HL-60 (cell line): ENCODE measurements around the gene TP73.

Experiments
- CTCF ChIP-seq: IDR thresholded peaks from one replicate; pipeline ENCODE4 v1.5.1; 2011; ENCODE audit warnings: low read length, control low read depth, inconsistent platforms; ENCODE audit not compliant: insufficient read depth
- POLR2AphosphoS5 ChIP-seq: IDR thresholded peaks from 2 replicates; pipeline ENCODE4 v1.6.1; 2012; ENCODE audit warnings: low read depth
- SPI1 ChIP-seq: IDR thresholded peaks from 2 replicates; pipeline ENCODE4 v1.6.1; 2012; ENCODE audit warnings: low read depth, mild to moderate bottlenecking, borderline replicate concordance

GRCh38 chr1:3680488-3681230, 28.3 kb downstream of the TP73 start:
- no peak for TF ChIP-seq POLR2AphosphoS5
- no peak for TF ChIP-seq CTCF
- no peak for TF ChIP-seq SPI1
